GM18505 (cell line): ENCODE results near the gene ANTXR1.

Experiments
- ATAC-seq: cut with Tn5 transposase; IDR thresholded peaks from one replicate; pipeline ENCODE4 v1.9.1; 2021; ENCODE audit not compliant: unreplicated experiment
- POLR2A ChIP-seq: IDR thresholded peaks from 4 replicates; pipeline ENCODE4 v1.6.1; 2011; ENCODE audit warnings: borderline replicate concordance; ENCODE audit not compliant: insufficient read depth, insufficient read length; ENCODE audit errors: extremely low read depth

Gene ANTXR1

DNA sequence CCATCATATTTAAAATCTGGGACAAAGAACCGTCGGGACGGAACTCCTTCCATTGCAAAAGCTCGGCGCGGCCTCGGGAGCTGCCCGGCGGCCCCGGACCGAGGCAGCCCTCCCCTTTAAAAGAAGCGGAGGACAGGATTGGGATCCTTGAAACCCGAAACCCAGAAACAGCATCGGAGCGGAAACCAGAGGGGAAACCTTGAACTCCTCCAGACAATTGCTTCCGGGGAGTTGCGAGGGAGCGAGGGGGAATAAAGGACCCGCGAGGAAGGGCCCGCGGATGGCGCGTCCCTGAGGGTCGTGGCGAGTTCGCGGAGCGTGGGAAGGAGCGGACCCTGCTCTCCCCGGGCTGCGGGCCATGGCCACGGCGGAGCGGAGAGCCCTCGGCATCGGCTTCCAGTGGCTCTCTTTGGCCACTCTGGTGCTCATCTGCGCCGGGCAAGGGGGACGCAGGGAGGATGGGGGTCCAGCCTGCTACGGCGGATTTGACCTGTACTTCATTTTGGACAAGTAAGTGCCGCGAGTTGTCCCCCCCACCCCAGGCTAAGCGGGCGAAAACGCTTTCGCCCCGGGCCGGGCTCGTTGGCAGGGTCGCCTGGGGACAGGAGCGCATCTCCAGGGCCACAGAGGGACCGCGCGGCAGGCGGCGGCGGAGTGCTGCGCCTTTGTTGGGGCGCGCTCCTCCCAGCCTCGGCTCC is at the start of gene ANTXR1:
TSS of gene ANTXR1 (plus strand) at position 38 of the 698 bp plus-strand sequence. CDS start at position 359, 321 bp downstream.
- no peak for ATAC-seq
- TF ChIP-seq POLR2A, result no peak

DNA sequence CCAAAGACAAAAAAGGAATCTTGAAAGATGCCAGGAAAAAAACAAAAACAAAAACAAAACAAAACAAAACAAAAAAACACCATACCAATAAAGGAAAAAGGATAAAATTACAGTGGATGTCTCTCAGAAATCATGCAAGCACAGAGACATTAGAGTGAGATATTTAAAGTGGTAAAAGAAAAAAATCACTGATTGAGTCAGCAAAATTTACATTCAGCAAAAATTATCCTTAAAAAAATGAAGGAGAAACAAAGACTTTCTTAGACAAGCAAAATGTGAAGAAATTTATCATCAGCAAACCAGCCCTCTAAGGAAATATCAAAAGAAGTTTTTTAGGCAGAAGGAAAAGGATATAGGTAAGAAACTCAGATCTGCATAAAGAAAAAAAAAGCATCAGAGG is 48.7 kb upstream of the ANTXR1 start:
- no peak for ATAC-seq
- TF ChIP-seq POLR2A, result no peak

DNA sequence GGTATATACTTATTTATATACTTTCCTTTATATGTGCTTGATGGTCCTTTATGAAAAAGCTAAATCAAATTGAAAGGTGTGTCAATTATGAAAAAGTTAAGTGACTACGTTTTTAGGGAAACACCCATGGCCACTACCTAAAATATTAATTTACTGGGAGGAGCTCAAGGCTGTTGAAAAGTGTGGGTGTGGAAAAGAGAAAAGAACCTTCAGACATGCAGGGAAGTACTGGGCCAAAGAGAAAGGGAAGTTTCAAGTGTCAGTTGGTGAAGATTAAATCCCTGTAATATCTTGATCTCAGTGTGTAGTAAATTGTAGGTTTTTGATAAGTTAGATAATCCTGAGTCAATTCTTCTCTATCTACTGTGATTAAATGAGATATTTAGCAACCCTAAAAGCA is 44.8 kb upstream of the ANTXR1 start:
- TF ChIP-seq POLR2A, result no peak
- no peak for ATAC-seq

DNA sequence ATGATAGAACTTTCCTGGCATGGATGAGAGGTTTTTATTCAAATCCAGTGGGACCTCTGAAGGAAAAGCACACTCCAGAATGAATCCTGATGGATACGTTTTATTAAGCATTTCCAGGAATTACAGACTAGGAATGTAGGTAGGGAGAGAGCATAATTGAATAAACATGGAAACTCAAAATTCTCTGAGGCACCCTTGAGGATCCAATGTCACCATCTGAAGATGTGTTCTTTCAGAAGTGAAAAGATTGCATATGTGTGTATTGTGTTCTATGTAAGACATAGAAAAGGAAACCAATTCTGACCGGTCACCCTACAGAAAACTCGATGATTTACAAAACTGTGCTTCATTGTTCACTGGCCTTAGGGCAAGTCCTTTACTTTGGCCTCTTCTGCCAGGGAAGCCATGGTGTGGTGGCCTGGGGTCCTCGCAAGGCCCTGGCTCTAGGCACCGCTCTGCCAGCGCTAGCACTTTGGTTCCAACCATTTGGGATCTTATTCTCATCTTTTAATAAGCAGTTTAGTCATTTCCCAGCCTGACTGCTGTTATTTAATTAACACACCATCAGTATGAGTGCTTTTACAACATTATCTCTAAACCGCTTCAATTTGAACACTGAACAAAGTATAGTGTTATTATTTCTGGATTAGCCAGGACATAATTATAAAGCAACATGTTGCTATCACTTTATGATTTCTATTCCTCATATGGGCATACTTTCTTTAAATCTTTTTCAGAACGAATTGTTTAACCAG is 43.1 kb upstream of the ANTXR1 start:
- TF ChIP-seq POLR2A, result no peak
- ATAC-seq, result no peak

DNA sequence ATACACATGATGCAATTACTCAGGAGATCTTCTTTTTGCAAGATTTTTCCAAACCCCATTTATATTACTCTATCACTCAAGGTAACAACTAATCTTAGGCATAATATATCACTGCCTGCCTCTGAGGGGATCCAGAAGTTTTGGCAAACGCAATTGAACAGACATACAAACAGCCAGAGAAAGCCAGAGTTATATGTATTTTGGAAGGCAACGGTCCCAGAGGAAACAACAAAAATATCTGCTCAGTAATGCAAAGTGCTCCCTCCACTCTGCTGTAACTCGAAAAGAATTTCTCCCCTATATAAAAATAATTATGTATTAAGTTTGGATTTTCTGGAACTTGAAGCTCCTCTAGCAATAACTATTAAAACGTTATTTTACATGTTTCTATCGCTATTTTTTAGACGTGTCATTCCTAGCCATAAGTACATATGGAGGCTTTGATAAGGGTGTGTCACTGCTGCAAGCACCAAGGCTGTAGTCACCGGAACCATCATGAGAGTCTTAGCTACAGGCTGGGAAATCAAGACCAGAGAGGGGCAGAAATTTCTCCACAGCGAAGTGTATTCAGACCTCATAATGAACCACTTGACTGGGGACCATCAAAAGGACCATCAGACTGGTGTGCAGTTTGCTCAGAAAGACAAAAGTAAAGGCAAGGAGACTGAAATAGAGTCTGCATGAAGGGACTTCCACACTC is 42.3 kb upstream of the ANTXR1 start:
- ATAC-seq, result no peak
- no peak for TF ChIP-seq POLR2A

DNA sequence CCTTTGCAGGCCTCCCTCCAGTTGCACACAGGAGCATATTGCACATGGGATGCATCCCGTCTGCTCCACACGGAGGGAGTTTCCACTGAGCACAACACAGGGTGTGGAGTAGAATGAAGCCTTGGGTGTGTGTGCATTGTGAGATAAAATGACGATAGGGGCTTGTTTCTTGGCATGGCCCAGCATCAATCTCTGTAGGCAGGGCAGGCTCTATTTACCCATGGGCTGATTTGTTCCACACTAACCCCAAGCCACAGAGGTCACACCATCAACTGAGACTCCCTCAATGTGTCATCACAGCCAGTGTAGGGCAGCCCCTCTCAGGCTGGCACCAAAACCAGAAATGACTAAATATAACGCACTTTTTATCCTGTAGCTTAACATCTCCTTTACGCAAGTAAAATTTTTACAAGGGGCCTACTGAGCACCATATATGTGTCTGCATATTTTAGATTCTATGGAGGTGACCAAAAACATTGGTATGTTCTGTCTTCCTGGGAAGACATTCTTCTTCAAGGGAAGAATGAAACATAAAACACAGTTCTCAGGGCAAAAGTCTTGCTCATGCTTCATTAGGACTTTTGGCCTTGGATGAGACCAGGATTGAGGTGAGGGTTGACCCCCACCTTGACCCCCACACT is 41.3 kb upstream of the ANTXR1 start:
- ATAC-seq, result no peak
- no peak for TF ChIP-seq POLR2A

DNA sequence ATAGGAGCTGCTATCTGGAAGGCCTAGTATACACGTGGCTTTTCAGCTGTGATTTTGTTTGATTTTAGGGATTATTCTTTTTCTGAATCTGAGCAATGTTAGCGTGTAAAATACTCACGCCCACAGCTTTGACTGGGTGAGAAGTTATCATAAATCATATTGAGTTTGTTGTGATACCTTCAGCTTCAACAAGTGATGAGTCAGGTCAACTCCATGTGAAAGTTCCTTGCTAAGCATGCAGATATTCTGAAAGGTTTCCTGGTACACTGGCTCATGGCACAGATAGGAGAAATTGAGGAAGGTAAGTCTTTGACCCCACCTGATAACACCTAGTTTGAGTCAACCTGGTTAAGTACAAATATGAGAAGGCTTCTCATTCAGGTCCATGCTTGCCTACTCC is 38.7 kb upstream of the ANTXR1 start, which contains the start of gene GKN1:
TSS of gene GKN1 (plus strand) at position 386 of the 400 bp plus-strand sequence. CDS start 42 bp downstream, outside the sequence.
- no peak for ATAC-seq
- no peak for TF ChIP-seq POLR2A

DNA sequence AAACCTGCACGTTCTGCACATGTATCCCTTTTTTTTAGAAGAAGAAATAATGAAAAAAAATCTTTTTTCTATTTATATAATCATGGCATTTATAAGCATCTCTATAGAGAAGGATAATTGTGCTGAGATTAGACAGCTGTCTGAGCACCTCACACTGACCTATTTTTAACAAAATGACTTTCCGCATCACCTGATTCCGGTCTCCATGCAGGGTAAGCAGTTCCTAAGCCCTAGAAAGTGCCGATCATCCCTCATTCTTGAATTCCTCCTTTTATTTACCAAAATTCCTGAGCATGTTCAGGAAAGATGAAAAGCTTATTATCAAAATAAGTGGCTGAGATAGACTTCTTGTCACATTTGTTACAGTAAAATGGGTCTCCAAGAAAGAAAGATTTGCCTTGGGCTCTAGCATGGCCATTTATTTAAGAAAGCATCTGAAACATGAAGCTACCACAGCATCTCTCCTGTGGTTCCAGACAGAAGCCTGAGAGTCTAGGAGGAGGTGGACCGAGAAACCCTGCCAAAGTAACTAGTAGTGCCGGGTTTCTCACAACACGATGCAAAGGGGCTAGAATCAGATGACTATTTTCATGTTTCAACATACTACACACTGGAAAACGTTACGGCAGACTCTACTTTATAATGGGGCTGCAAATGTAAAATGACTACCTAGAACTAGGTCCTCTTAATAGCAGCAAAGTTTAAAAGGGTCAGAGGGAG is 37.9 kb upstream of the ANTXR1 start:
- no peak for ATAC-seq
- no peak for TF ChIP-seq POLR2A

DNA sequence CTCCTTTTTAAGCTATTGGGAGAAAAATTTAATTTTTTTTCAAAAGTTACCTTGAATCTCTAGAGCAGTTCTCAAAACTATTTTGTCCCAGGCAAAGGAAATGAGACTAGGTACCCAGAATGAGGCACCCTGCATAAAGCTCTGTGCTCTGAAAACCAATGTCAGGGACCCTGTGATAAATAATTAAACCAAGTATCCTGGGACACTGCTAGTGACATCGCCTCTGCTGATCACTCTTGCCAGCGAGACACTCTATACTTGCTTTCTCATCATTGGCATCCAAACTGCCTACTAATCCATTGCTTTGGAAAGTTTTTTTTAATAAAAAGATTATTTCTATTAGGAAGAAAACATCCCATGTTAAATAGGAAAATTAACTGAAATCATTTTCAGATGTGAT is 37.1 kb upstream of the ANTXR1 start:
- no peak for TF ChIP-seq POLR2A
- ATAC-seq, result no peak

DNA sequence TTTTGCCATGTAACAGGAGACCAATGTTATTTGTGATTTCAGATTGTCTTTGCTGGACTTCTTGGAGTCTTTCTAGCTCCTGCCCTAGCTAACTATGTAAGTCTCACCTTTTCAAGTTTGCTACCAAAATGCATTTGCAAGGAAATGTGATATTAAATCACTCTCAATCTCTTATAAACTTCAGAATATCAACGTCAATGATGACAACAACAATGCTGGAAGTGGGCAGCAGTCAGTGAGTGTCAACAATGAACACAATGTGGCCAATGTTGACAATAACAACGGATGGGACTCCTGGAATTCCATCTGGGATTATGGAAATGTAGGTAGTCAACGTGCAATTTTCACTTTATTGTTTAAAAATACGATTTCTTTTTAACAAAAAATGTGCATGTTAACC is 35.5 kb upstream of the ANTXR1 start:
- no peak for TF ChIP-seq POLR2A
- no peak for ATAC-seq

DNA sequence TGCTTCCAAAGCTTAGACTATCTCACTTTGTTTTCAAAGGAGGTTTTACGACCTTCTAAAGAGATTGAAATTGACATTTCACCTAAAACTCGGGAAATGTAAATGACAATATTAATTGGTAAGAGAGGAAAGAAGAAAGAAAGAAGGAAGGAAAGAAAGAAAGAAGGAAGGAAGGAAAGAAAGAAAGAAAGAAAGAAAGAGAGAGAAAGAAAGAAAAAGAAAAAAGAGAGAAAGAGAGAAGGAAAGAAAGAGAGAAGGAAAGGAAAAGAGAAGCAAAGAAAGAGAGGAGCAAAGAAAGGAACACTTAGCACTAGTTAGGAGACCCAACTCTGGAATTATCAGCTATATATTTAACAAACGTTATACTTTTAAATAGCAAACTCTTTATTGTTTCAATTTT is 34.9 kb upstream of the ANTXR1 start:
- TF ChIP-seq POLR2A, result no peak
- ATAC-seq, result no peak

DNA sequence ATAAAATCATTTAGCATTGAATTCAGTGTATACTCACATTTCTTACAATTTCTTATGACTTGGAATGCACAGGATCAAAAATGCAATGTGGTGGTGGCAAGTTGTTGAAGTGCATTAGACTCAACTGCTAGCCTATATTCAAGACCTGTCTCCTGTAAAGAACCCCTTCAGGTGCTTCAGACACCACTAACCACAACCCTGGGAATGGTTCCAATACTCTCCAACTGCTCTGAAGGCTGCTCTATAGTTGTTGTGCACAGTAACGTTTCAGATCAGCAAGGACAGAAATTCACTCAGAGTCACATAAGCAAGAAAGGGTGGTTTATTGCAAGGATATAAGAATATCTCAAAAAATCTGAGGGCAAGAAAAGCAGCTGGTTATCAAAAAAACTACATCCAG is 32.0 kb upstream of the ANTXR1 start:
- no peak for ATAC-seq
- TF ChIP-seq POLR2A, result no peak
